Measurements from ENCODE around the gene CENPH. TPM values are rescaled to one million over a fixed set of nuclear protein-coding genes. Genes with fewer than 3 reads are reported as not detected.
A peak's percentile ranks its signal among the peaks of the same experiment; 100 is the strongest.

Gene CENPH
- total and polyA plus RNA-seq, 2 of the 13 experiments (the other 11 are each of a cell fraction or from before 2014, with no cell fraction given), result 11.2 to 28.8 TPM

- no peak for TF ChIP-seq ZFP90 (CRISPR knock-in tag; IDR thresholded peaks at IDR 0.05; ENCODE audit: borderline replicate concordance)
- TF ChIP-seq MYNN (CRISPR knock-in tag; IDR thresholded peaks at IDR 0.05; ENCODE audit: low read depth), result peak; percentile 72; the same call in 1 of the 2 replicates
- no peak for TF ChIP-seq SRSF4 (IDR thresholded peaks at IDR 0.05; ENCODE audit: low read depth, low read length, poor library complexity, severe bottlenecking)
- 0 out of 2 replicates have a peak, but pooled peaks have one; percentile 22 for TF ChIP-seq ZNF296 (CRISPR knock-in tag; conservative IDR thresholded peaks at IDR 0.05)
- TF ChIP-seq AHDC1 (CRISPR knock-in tag; IDR thresholded peaks at IDR 0.05; ENCODE audit: borderline replicate concordance), result 0 out of 2 replicates have a peak, but pooled peaks have one; percentile 9
- no peak for TF ChIP-seq BRCA1 (CRISPR knock-in tag; IDR thresholded peaks at IDR 0.05)
- TF ChIP-seq ZNF605 (CRISPR knock-in tag; IDR thresholded peaks at IDR 0.05), result peak; percentile 58; the same call in 1 of the 2 replicates
- peak; percentile 47; the same call in 1 of the 2 replicates for TF ChIP-seq ZMYM3 (CRISPR knock-in tag; IDR thresholded peaks at IDR 0.05)
- no peak for TF ChIP-seq ZNF562 (CRISPR knock-in tag; IDR thresholded peaks at IDR 0.05; ENCODE audit: borderline replicate concordance)
- TF ChIP-seq CHD4 (IDR thresholded peaks at IDR 0.05; ENCODE audit: borderline replicate concordance, low read length), result no peak
- peak; percentile 68 for TF ChIP-seq CREM (IDR thresholded peaks at IDR 0.05)
- TF ChIP-seq CREM (CRISPR knock-in tag; IDR thresholded peaks at IDR 0.05), result no peak
- peak; percentile 78; the same call in 1 of the 2 replicates for TF ChIP-seq ZNF274 (CRISPR knock-in tag; IDR thresholded peaks at IDR 0.05)
- TF ChIP-seq ATRX (CRISPR knock-in tag; IDR thresholded peaks at IDR 0.05; ENCODE audit: borderline replicate concordance), result no peak
- TF ChIP-seq PITX1 (CRISPR knock-in tag; IDR thresholded peaks at IDR 0.05), result peak; percentile 76
- peak; percentile 77 for TF ChIP-seq SALL1 (CRISPR knock-in tag; IDR thresholded peaks at IDR 0.05)
- no peak for TF ChIP-seq ZNF264 (CRISPR knock-in tag; IDR thresholded peaks at IDR 0.05)
- TF ChIP-seq RXRA (CRISPR knock-in tag; IDR thresholded peaks at IDR 0.05), result peak; percentile 60
- peak; percentile 72 for TF ChIP-seq MNT (IDR thresholded peaks at IDR 0.05)
- no peak for TF ChIP-seq ZNF432 (CRISPR knock-in tag; IDR thresholded peaks at IDR 0.05; ENCODE audit: borderline replicate concordance)
- peak; percentile 74 for TF ChIP-seq ERF (CRISPR knock-in tag; IDR thresholded peaks at IDR 0.05)
- no peak for TF ChIP-seq ZSCAN22 (CRISPR knock-in tag; IDR thresholded peaks at IDR 0.05)
- TF ChIP-seq SKI (IDR thresholded peaks at IDR 0.05; ENCODE audit: partially characterized antibody), result peak; percentile 15
Measured at GRCh38 chr5:69234457-69235268, 45.3 kb downstream of the CENPH start, which contains the start of gene CDK7 (continued).

Data from HepG2 (cell line).